Type B pancreatic cell (in vitro differentiated cells): ENCODE measurements around the gene MYCBP2. TPM values are rescaled to one million over a fixed set of nuclear protein-coding genes. Genes with fewer than 3 reads are reported as not detected.

ENCODE experiments used
- DNase-seq: peaks from one replicate; pipeline ENCODE4 v3.0.0; 2021; ENCODE audit warnings: mixed read lengths; ENCODE audit not compliant: unreplicated experiment; ENCODE audit errors: extremely low spot score
- H3K27ac Mint-ChIP-seq: 2 replicates; pipeline ENCODE4 v1.8.0; 2021; ENCODE audit warnings: mild to moderate bottlenecking, mixed read lengths
- H3K27me3 Mint-ChIP-seq: 2 replicates; pipeline ENCODE4 v1.8.0; 2021; ENCODE audit warnings: mixed read lengths
- H3K36me3 Mint-ChIP-seq: 2 replicates; pipeline ENCODE4 v1.8.0; 2021; ENCODE audit warnings: mixed read lengths
- H3K4me1 Mint-ChIP-seq: one replicate; pipeline ENCODE4 v1.8.0; 2021; ENCODE audit warnings: mixed read lengths; ENCODE audit not compliant: unreplicated experiment
- H3K4me3 Mint-ChIP-seq: 2 replicates; pipeline ENCODE4 v1.8.0; 2021; ENCODE audit warnings: mild to moderate bottlenecking, mixed read lengths
- H3K9me3 Mint-ChIP-seq: 2 replicates; pipeline ENCODE4 v1.8.0; 2021; ENCODE audit warnings: mixed read lengths
- total RNA-seq: library from RNA; stranded (reverse); gene quantifications from 2 replicates; pipeline ENCODE4 v1.2.1, GENCODE V29; 2021; ENCODE audit warnings: low replicate concordance
- TF ChIP-seq, protein P1 (sequence below): fragments of 200-600 bp; sonication (generic); conservative IDR thresholded peaks from 2 replicates; pipeline ENCODE4 v1.5.0; 2021; ENCODE audit warnings: antibody characterized with exemption, mild to moderate bottlenecking

The MYCBP2 gene
- total RNA-seq, 1 donor from 2014 or later = 71.7 TPM

DNA sequence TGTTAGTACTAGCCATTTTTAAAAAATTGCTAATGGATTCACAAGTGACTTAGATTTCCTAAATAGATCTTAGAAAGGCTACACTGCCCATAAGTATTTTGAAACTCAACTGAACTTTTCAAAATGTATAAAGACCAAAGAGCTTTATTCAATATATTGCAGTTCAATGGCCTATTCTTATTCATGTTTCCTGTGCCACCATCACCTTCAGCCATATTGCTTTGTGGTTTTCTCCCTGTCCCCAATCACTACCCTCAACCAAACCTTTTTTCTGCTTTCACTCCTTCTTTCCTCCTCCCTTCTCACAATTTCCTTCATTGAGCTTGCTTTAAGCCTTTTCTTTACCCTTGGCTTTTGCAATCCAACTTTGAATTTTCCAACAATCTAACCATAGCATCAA lies 100.9 kb downstream of the MYCBP2 start:
- H3K27ac Mint-ChIP-seq = no peak overlapping the region
- TF ChIP-seq, protein P1, sequence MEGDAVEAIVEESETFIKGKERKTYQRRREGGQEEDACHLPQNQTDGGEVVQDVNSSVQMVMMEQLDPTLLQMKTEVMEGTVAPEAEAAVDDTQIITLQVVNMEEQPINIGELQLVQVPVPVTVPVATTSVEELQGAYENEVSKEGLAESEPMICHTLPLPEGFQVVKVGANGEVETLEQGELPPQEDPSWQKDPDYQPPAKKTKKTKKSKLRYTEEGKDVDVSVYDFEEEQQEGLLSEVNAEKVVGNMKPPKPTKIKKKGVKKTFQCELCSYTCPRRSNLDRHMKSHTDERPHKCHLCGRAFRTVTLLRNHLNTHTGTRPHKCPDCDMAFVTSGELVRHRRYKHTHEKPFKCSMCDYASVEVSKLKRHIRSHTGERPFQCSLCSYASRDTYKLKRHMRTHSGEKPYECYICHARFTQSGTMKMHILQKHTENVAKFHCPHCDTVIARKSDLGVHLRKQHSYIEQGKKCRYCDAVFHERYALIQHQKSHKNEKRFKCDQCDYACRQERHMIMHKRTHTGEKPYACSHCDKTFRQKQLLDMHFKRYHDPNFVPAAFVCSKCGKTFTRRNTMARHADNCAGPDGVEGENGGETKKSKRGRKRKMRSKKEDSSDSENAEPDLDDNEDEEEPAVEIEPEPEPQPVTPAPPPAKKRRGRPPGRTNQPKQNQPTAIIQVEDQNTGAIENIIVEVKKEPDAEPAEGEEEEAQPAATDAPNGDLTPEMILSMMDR = no peak
- DNase-seq = no peak
- H3K36me3 Mint-ChIP-seq = peaks cover 9% of the 10 kb centered on the region
- no peaks in the 10 kb centered on the region for H3K27me3 Mint-ChIP-seq
- H3K4me3 Mint-ChIP-seq = no peak overlapping the region
- peaks cover 4% of the 10 kb centered on the region for H3K4me1 Mint-ChIP-seq
- no peaks in the 10 kb centered on the region for H3K9me3 Mint-ChIP-seq

DNA sequence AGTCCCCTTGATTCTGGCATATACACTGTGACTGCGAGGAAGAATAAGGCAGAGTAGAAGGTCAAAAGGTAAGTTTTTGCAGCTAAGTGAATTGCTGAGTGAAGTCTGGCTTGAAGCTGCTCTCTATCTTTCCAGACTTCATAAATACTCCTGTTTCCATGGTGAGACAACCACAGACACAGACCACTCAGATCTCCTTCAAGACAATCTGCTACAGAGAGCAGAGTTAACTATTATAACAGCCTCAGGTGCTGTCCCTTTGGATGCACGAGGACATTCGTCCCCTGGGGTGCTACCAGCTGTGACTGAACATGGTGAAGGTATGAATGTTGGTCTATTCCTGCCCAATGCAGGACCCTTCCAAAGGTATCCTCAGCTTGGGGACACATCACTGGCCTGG lies 104.0 kb downstream of the MYCBP2 start:
- Mint-ChIP-seq H3K27me3 (no peaks in the 10 kb centered on the region), H3K36me3 (peaks cover 5% of the 10 kb centered on the region), H3K4me1 (no peaks in the 10 kb centered on the region), H3K4me3 (no peak overlapping the region), H3K9me3 (no peaks in the 10 kb centered on the region), H3K27ac (no peak overlapping the region)
- TF ChIP-seq, protein P1 = no peak
- no peak for DNase-seq

DNA sequence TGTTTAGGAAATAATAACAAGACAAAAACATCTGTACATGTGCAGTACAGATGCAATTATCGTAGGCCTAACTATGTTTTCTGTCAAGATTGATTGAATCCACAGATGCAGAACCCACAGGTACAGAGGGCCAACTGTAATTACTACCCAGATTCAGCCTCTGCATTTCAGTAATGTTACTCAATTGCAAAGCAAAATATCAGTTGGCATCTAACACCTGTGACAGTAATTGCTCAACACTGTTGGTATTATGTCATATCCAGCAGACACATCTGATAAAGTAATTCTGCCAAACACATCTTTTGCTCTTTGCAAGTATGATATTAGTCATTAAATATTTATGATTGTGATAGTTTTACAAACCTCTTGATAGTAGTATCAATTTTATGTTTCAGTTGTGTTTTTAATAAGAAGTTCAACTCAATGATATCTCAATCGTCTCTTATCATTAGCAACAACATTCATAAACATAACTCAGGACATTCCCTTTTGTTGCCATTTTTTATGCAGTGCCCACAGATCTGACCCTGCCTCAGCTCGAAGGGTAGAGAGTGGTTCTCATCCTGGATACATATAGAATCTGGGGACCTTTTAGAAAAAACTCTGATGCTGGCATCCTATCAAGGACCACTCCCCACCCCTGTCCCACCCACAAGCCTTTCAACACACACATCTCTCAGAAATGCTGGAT lies 104.7 kb downstream of the MYCBP2 start:
- H3K9me3 Mint-ChIP-seq = no peaks in the 10 kb centered on the region
- no peaks in the 10 kb centered on the region for H3K4me1 Mint-ChIP-seq
- H3K4me3 Mint-ChIP-seq = no peak overlapping the region
- H3K27me3 Mint-ChIP-seq = no peaks in the 10 kb centered on the region
- H3K36me3 Mint-ChIP-seq = peaks cover 5% of the 10 kb centered on the region
- no peak overlapping the region for H3K27ac Mint-ChIP-seq
- TF ChIP-seq, protein P1 = no peak
- DNase-seq = no peak

DNA sequence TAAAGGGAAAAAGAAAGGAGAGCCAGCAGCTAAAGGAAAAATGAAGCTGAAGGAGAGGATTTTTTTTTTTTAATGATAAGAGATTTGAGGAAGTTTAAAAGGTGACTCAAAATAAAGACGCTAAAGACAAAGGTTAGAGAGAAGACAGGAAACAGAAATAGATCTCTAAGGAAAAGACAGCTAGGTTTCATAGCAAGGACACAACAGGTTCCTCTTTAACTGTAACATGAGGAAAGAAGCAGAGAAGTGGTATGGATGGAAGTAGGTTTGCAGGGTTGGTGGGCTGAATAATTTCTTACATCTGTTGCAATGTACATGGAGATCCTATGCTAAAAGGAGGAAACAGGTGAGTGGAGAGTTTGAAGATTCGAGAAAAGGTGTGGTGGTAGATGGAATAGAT lies 107.5 kb downstream of the MYCBP2 start:
- Mint-ChIP-seq H3K9me3 (no peaks in the 10 kb centered on the region), H3K36me3 (peaks cover 10% of the 10 kb centered on the region), H3K4me1 (no peaks in the 10 kb centered on the region), H3K4me3 (no peak overlapping the region), H3K27me3 (no peaks in the 10 kb centered on the region), H3K27ac (no peak overlapping the region)
- no peak for DNase-seq
- TF ChIP-seq, protein P1 = no peak

DNA sequence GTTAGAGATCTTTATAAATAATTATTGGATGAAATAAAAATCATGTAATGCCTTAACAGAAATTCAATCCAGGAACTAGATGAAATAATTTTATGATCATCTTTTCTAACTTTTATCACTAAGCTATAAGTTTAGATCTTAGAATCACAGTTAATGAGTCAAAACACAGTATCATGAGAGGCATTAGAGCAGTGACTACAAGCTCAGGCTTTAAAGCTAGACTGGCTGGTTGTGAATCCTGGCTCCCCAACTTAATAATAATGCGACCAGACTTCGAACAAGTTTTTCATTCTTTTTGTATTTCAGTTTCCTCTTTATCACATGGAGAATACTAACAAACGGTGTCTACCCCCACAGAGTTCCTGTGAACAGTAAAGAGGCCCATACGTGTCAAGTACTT lies 108.6 kb downstream of the MYCBP2 start:
- no peak overlapping the region for H3K27ac Mint-ChIP-seq
- no peak overlapping the region for H3K4me3 Mint-ChIP-seq
- peaks cover 18% of the 10 kb centered on the region for H3K36me3 Mint-ChIP-seq
- no peak for DNase-seq
- H3K4me1 Mint-ChIP-seq = no peaks in the 10 kb centered on the region
- no peaks in the 10 kb centered on the region for H3K9me3 Mint-ChIP-seq
- TF ChIP-seq, protein P1 = no peak
- no peaks in the 10 kb centered on the region for H3K27me3 Mint-ChIP-seq

DNA sequence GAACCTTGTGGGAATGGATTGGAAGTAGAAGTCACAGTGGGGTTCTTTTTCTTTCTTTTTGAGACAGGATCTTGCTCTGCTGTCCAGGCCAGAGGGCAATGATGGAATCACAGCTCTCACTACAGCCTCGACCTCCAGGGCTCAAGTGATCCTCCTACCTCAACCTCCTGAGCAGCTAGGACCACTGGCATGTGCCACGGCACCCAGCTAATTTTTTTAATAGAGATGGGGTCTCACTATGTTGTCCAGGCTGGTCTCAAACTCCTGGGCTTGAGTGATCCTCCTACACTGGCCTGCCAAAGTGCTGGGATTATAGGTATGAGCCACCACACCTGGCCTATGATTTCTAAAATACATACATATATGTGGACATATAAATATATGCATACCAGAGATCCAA lies 111.4 kb downstream of the MYCBP2 start:
- H3K27me3 Mint-ChIP-seq = no peaks in the 10 kb centered on the region
- H3K4me3 Mint-ChIP-seq = no peak overlapping the region
- H3K4me1 Mint-ChIP-seq = no peaks in the 10 kb centered on the region
- H3K27ac Mint-ChIP-seq = no peak overlapping the region
- H3K36me3 Mint-ChIP-seq = peaks cover 22% of the 10 kb centered on the region
- TF ChIP-seq, protein P1 = no peak
- DNase-seq = no peak
- no peaks in the 10 kb centered on the region for H3K9me3 Mint-ChIP-seq
